Tibial nerve (tissue), 4 donors: ENCODE results near the gene TRIOBP. TPM values are rescaled to one million over a fixed set of nuclear protein-coding genes. Genes with fewer than 3 reads are reported as not detected.
A peak's percentile ranks its signal among the peaks of the same experiment; 100 is the strongest.

Source experiments
- DNase-seq, 2 donors: peaks; one replicate each; pipeline ENCODE4 v3.0.0-alpha.2; 2019; ENCODE audit warnings: low spot score in 2 of 2
- H3K27ac ChIP-seq, 4 donors: fragments of 200-600 bp; sonication (generic) in 3 of 4; one replicate each; pipeline ENCODE4 v1.5.1; 2017 to 2019; ENCODE audit warnings: mild to moderate bottlenecking in 1 of 4
- H3K27me3 ChIP-seq, 2 donors: fragments of 200-600 bp; sonication (generic) in 1 of 2; one replicate each; pipeline versions ENCODE4 v1.5.1 to v1.6.0; 2017 to 2019
- H3K36me3 ChIP-seq, 3 donors: fragments of 200-600 bp; sonication (generic); one replicate each; pipeline ENCODE4 v1.5.1; 2018 to 2019
- H3K4me1 ChIP-seq, 4 donors: fragments of 200-600 bp; sonication (generic) in 3 of 4; one replicate each; pipeline ENCODE4 v1.5.1; 2017 to 2019
- H3K4me3 ChIP-seq, 4 donors: fragments of 200-600 bp; sonication (generic) in 3 of 4; one replicate each; pipeline ENCODE4 v1.5.1; 2017 to 2019; ENCODE audit warnings: mild to moderate bottlenecking in 1 of 4, moderate library complexity in 1 of 4
- H3K9me3 ChIP-seq, 4 donors: fragments of 200-600 bp; sonication (generic) in 3 of 4; one replicate each; pipeline ENCODE4 v1.5.1; 2017 to 2019
- CTCF ChIP-seq, 5 experiments: fragments of 200-600 bp in 3 of 5; fragments of 450-650 bp in 2 of 5; sonication (generic) in 3 of 5; IDR thresholded peaks; one replicate each; pipeline ENCODE4 v1.5.1; 2016 to 2019; ENCODE audit warnings: antibody characterized with exemption in 5 of 5, mild to moderate bottlenecking in 3 of 5, moderate library complexity in 2 of 5
- EP300 ChIP-seq, 2 donors: sonication (generic); formaldehyde crosslinking; IDR thresholded peaks; one replicate each; pipeline ENCODE4 v1.6.1; 2017; ENCODE audit warnings: antibody characterized with exemption in 2 of 2, mild to moderate bottlenecking in 1 of 2
- POLR2A ChIP-seq, 2 donors: fragments of 450-650 bp; IDR thresholded peaks; one replicate each; pipeline ENCODE4 v1.6.1; 2017; ENCODE audit warnings: antibody characterized with exemption in 2 of 2, mild to moderate bottlenecking in 2 of 2, moderate library complexity in 2 of 2
- WGBS, 2 donors: methylation state at CpG; one replicate each; pipeline ENCODE4 v1.1.5; 2018; 5-methylcytosine and 5-hydroxymethylcytosine counted together
- total RNA-seq, 4 donors: library from RNA; depleted of rRNA; stranded (reverse); fragments of >200 nt; gene quantifications; one replicate each; pipeline ENCODE4 v1.1.0, GENCODE V29; 2016

Gene TRIOBP
- total RNA-seq, 4 donors from 2014 or later = 140 to 160 (median 151) TPM

GRCh38 chr22:37774728-37775127, 77.9 kb downstream of the TRIOBP start:
- Histone ChIP-seq H3K36me3 (peaks cover 0 to 63% (median 6%) of the 10 kb centered on the region in 3 donors), H3K4me1 (peaks cover 0 to 14% (median 3%) of the 10 kb centered on the region in 4 donors), H3K27ac (no peak overlapping the region)

GRCh38 chr22:37775785-37776638, 79.2 kb downstream of the TRIOBP start:
- Histone ChIP-seq H3K36me3 (peaks cover 0 to 50% (median 6%) of the 10 kb centered on the region in 3 donors), H3K27me3 (no peaks in the 10 kb centered on the region), H3K9me3 (no peaks in the 10 kb centered on the region), H3K4me1 (peaks cover 0 to 14% (median 3%) of the 10 kb centered on the region in 4 donors), H3K4me3 (no peak overlapping the region), H3K27ac (peak overlapping the region in 2 of 4 donors; percentile 53 to 55)
- WGBS, 2 donors = 75 to 77% methylated on average over 17 of the region's 17 CpGs
- DNase-seq = no peak
- TF ChIP-seq CTCF (IDR thresholded peaks at IDR 0.05) = no peak
- TF ChIP-seq POLR2A (IDR thresholded peaks at IDR 0.05) = no peak

More at GRCh38 chr22:37774728-37775127, 77.9 kb downstream of the TRIOBP start:
- H3K27me3 ChIP-seq = no peaks in the 10 kb centered on the region
- H3K9me3 ChIP-seq = no peaks in the 10 kb centered on the region
- no peak overlapping the region for H3K4me3 ChIP-seq
- DNase-seq = no peak
- TF ChIP-seq POLR2A (IDR thresholded peaks at IDR 0.05) (no peak), EP300 (IDR thresholded peaks at IDR 0.05) (no peak), CTCF (IDR thresholded peaks at IDR 0.05) (no peak)
- 74 to 96% methylated on average over 3 of the region's 3 CpGs for WGBS, 2 donors

GRCh38 chr22:37776639-37777005, 79.8 kb downstream of the TRIOBP start:
- H3K27me3 ChIP-seq = no peaks in the 10 kb centered on the region
- H3K27ac ChIP-seq = peak overlapping the region in 3 of 4 donors; percentile 19 to 55 (median 53)
- TF ChIP-seq CTCF (IDR thresholded peaks at IDR 0.05) (no peak), EP300 (IDR thresholded peaks at IDR 0.05) (no peak), POLR2A (IDR thresholded peaks at IDR 0.05) (no peak)
- peaks cover 0 to 44% (median 6%) of the 10 kb centered on the region in 3 donors for H3K36me3 ChIP-seq
- H3K4me1 ChIP-seq = peaks cover 0 to 14% (median 3%) of the 10 kb centered on the region in 4 donors
- DNase-seq = no peak
- 67 to 71% methylated on average over 10 of the region's 10 CpGs for WGBS, 2 donors
- H3K4me3 ChIP-seq = no peak overlapping the region
- H3K9me3 ChIP-seq = no peaks in the 10 kb centered on the region

- peak; percentile 32 to 34 for DNase-seq
- H3K9me3 ChIP-seq = no peaks in the 10 kb centered on the region
- TF ChIP-seq CTCF (IDR thresholded peaks at IDR 0.05) (no peak), EP300 (IDR thresholded peaks at IDR 0.05) (no peak), POLR2A (IDR thresholded peaks at IDR 0.05) (no peak)
- H3K27ac ChIP-seq = peak overlapping the region in 2 of 4 donors; percentile 53 to 55
- no peak overlapping the region for H3K4me3 ChIP-seq
- H3K4me1 ChIP-seq = peaks cover 0 to 14% (median 3%) of the 10 kb centered on the region in 4 donors
- peaks cover 0 to 38% (median 2%) of the 10 kb centered on the region in 3 donors for H3K36me3 ChIP-seq
- 31 to 47% methylated on average over 11 of the region's 11 CpGs for WGBS, 2 donors
- H3K27me3 ChIP-seq = no peaks in the 10 kb centered on the region
These were observed 80.4 kb downstream of the TRIOBP start for GRCh38 chr22:37777122-37777687.
